GM19240 (cell line): ENCODE measurements around the gene PTF1A.

Source experiments
- DNase-seq: peaks from one replicate; pipeline ENCODE4 v3.0.0; 2011; ENCODE audit warnings: low spot score; ENCODE audit not compliant: insufficient read length

The PTF1A gene

GRCh38 chr10:23191764-23192711, at the start of gene PTF1A:
Gene PTF1A, plus strand, starts transcription at chr10:23192312. Its CDS starts 219 bp downstream, at chr10:23192531.
- DNase-seq: no peak

GRCh38 chr10:23146258-23146657, 45.9 kb upstream of the PTF1A start:
- no peak for DNase-seq

- DNase-seq: no peak
These were observed 45.1 kb upstream of the PTF1A start for GRCh38 chr10:23147035-23147434.

- no peak for DNase-seq
These were observed 43.9 kb upstream of the PTF1A start for GRCh38 chr10:23148214-23148613.

GRCh38 chr10:23150091-23150490, 42.0 kb upstream of the PTF1A start:
- DNase-seq: no peak

GRCh38 chr10:23150610-23151009, 41.5 kb upstream of the PTF1A start:
- DNase-seq: no peak

GRCh38 chr10:23151071-23151470, 41.0 kb upstream of the PTF1A start:
- no peak for DNase-seq

- no peak for DNase-seq
These were observed 36.9 kb upstream of the PTF1A start for GRCh38 chr10:23155169-23155568.

- no peak for DNase-seq
These were observed 35.5 kb upstream of the PTF1A start for GRCh38 chr10:23156447-23157150.

- DNase-seq: no peak
These were observed 34.9 kb upstream of the PTF1A start for GRCh38 chr10:23157239-23157681.

- DNase-seq: no peak
These were observed 34.3 kb upstream of the PTF1A start for GRCh38 chr10:23157691-23158369.

GRCh38 chr10:23158370-23158769, 33.7 kb upstream of the PTF1A start:
- peak; percentile 43 for DNase-seq

- no peak for DNase-seq
These were observed 20.8 kb upstream of the PTF1A start for GRCh38 chr10:23171232-23171876.

GRCh38 chr10:23172429-23173213, 19.5 kb upstream of the PTF1A start:
- DNase-seq: no peak

- DNase-seq: no peak
These were observed 18.7 kb upstream of the PTF1A start for GRCh38 chr10:23173214-23174073.

- no peak for DNase-seq
These were observed 17.8 kb upstream of the PTF1A start for GRCh38 chr10:23174074-23174976.

- no peak for DNase-seq
These were observed 17.1 kb upstream of the PTF1A start for GRCh38 chr10:23174977-23175512.

- DNase-seq: no peak
These were observed 5.9 kb upstream of the PTF1A start for GRCh38 chr10:23186178-23186577.
